GM20431 (cell line): Measurements from ENCODE around the gene ATL3.

Experiments used
- in situ Hi-C: fragments of 300-500 bp; cut with MseI, MboI; formaldehyde crosslinking; loops from one replicate; pipeline ENCODE4 v1.15.0; 2020; ENCODE audit warnings: low sequenced_read_pairs; ENCODE audit not compliant: unreplicated experiment

Gene ATL3

GRCh38 chr11:63682066-63683021, 11.2 kb upstream of the ATL3 start:
- in situ Hi-C loops = no loop called here

DNA sequence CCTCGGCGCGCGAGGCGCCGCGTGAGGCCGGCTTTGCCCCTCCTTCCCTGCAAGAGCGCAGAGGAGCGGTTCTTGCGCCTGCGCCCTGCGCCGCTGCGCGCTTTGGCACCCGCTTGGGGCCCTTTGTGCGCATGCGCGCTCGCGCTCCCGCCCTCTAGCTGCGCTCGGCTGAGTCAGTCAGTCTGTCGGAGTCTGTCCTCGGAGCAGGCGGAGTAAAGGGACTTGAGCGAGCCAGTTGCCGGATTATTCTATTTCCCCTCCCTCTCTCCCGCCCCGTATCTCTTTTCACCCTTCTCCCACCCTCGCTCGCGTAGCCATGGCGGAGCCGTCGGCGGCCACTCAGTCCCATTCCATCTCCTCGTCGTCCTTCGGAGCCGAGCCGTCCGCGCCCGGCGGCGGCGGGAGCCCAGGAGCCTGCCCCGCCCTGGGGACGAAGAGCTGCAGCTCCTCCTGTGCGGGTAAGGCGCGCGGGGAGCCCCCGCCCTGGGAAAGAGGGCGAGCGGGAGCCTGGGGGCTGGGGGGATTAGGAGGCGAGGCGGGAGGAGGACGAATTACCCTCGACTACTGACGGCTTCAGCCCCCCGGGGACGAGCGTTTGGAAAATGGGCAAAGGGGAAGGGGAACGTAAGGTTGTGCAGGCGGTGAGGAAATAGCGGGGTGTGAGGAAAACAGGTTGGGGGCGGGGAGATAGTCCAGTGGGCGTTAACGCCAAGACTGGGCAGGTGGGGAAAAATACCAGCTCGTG, 10.3 kb upstream of the ATL3 start, which contains the start of gene RTN3:
Gene RTN3 (plus strand): TSS at position 180 of the 745 bp plus-strand sequence. CDS start 137 bp downstream, at position 317.
- in situ Hi-C loops = no loop called here

DNA sequence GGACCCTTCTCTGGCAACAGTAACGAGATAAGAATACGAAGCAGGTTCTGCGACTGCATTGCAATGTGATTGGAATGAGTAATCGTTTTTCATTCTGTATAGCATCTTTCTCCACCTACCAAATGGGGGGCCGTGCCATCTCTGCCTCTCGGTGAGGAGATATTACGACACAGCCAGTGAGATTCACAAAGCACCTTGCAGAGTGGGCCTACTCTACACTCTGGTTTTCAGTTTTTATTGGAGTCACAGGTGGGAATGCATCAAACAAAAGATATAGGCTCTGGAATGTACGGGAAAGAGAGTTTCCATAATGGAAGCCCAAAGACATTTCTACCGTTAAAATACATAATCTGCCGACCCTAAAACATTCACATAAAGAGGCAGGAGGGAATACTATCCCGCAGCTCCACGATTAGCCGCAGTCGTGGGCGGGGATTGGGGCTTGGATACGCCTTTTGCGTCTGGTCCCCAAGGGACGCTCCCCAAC, 9.7 kb upstream of the ATL3 start:
- in situ Hi-C loops = no loop called here

DNA sequence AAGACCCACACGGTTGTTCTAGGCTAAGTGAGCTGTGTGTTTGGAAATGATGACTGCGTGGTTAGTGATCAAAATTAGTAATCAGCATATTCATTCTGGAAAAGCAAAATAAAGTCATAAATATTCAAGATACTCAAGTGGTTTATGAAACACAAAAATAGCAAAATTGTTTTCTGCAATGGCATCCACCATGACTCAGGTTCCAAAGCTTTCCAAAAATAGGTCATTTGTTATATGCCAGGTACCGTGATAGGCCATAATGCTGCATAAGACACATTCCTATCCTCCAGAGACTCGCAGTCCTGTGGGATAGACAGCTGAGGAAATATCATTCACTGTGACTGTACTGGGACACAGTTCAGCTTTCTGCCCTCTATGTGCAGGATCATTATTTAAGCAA, 2.4 kb upstream of the ATL3 start:
- in situ Hi-C loops = no loop called here

- in situ Hi-C loops = no loop called here
Measured at GRCh38 chr11:63672936-63673539, 1.9 kb upstream of the ATL3 start.

DNA sequence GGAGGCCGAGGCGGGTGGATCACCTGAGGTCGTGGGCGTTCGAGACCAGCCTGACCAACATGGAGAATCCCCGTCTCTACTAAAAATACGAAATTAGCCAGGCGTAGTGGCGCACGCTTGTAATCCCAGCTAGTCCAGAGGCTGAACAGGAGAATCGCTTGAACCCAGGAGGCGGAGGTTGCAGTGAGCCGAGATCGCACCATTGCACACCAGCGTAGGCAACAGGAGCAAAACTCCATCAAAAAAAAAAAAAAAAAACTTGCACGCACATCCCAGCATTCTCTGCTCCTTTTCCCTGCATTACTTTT, 934 bp upstream of the ATL3 start:
- in situ Hi-C loops = no loop called here

- in situ Hi-C loops = no loop called here
Measured at GRCh38 chr11:63670433-63671321, 499 bp downstream of the ATL3 start.

DNA sequence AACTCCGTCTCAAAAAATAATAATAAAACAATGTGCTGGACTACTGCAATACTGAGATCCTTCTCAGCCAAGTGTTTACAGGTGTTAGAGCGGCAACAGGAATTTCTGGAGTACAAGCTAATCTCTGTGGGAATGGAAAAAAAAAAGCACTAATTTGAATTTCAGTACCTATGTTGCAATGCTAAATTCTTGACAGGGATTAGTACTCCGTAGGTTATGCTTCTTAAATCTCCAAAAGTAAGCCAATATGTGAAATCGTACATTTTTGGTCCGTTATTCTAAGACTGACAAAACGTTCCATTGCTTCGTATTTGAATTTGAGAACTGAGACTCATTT, 1.1 kb downstream of the ATL3 start:
- in situ Hi-C loops = no loop called here

DNA sequence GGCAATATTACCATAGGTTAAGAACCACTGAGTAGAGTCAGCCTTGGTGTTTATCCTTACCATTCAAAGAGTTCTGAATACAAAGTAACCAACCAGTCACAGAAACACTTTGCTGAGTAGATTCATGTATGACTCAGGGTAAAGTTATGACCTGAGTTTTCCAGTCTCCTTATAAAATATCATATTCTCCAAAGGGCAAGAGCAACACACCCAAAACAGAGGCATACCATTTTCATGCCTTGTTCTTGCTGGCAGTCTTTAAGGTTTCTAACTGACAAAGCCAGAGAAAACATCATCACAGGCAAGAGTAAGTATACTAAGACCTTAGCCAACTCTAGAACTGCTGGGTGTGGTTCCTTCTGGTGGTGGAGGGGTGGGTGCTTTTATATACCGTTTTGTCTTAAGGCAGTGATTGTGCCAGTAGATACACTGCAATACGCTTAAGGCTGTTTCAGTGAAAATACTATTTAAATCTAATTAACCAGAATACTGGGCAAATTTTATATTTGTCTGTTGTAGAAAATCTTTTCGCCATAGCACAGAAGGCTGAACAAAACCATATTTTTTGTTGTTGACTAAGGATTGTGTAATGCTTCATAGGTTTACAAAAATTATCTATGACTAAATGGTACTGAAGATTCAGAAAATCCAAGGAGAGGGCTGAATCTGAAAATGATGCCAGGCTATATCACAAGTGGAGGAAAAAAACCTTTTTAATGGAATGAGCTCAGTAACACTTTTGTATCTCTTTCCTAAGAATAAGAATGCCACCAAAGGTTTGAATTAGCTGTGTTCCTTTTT, 3.0 kb downstream of the ATL3 start:
- in situ Hi-C loops = no loop called here

DNA sequence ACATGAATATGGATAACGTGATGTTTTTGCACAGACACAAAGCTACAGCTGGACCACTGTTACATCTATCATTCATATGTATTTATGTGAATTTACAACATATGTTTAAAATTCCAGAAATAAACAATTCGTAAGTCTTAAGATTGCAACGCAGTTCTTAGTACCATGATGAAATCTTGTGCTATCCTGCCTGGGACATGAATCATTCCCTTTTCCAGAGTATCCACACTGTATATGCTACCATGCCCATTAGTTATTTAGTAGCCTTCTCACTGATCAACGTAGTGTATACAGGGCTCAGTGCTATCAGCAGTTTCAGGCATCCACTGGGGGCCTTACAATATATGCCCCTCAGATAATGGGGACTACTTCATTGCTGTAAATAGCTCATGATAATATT, 4.3 kb downstream of the ATL3 start:
- in situ Hi-C loops = no loop called here

DNA sequence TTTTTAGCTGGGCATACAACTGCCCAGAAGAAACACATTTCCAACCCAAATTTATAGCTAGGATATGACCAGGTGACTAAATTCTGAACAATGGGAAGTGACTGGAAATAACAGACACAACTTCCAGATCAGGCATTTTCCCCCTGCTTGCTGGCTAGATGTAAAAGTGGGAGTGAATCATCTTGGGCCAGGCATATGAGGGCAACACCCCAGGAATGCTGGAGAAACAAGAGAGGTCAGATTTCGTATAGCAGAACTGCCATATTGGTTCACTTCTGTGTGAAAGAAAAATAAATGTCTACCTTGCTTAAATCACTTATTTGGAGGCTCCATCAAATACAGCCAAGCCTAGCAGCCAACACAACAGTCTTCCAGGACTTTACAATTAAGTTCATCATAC, 7.4 kb downstream of the ATL3 start:
- in situ Hi-C loops = no loop called here

GRCh38 chr11:63660972-63661371, 10.2 kb downstream of the ATL3 start:
- in situ Hi-C loops = no loop called here

DNA sequence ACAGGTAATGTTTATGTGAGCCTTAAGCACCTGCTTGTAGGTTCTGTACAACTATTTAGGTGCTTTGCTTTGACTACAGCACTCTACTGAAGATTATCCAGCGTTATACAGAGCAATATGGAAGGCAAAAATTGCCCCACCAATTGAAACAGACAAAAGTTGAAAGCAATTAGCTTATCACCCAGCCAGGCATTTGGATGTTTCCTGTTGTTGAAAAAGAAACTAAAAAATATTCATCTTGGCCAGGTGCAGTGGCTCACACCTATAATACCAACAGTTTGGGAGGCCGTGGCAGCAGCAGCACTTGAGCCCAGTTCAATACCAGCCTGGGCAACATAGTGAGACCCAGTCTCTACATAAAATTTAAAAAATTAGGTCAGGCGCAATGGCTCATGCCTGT, 18.5 kb downstream of the ATL3 start:
- in situ Hi-C loops = no loop called here

DNA sequence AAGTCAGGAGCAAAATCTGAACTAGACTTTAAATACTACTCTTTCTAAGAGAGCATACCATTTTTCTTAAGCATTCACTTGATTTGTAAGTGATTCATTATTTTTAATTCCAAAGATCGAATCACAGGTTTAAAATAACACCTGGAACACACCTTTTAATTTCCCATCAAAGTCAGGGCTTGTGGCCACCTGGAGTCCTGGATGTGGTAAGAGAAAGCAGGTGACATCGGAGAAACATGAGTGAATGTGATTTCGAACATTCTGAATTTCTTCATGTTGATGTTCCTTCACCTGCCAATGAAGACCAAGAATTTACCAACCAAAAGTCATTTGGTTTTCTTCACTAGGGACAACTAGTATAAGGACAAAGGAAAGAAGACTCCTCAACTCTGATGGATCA, 28.0 kb downstream of the ATL3 start:
- in situ Hi-C loops = no loop called here

GRCh38 chr11:63641727-63642126, 29.4 kb downstream of the ATL3 start:
- in situ Hi-C loops = no loop called here

GRCh38 chr11:63639199-63639832, 31.9 kb downstream of the ATL3 start:
- in situ Hi-C loops = loop anchor here (10.0 kb wide), 1 partner anchor 165 kb away; no protein-coding TSS in a partner anchor

GRCh38 chr11:63638436-63638835, 32.7 kb downstream of the ATL3 start:
- in situ Hi-C loops = loop anchor here (10.0 kb wide), 1 partner anchor 164 kb away; no protein-coding TSS in a partner anchor

DNA sequence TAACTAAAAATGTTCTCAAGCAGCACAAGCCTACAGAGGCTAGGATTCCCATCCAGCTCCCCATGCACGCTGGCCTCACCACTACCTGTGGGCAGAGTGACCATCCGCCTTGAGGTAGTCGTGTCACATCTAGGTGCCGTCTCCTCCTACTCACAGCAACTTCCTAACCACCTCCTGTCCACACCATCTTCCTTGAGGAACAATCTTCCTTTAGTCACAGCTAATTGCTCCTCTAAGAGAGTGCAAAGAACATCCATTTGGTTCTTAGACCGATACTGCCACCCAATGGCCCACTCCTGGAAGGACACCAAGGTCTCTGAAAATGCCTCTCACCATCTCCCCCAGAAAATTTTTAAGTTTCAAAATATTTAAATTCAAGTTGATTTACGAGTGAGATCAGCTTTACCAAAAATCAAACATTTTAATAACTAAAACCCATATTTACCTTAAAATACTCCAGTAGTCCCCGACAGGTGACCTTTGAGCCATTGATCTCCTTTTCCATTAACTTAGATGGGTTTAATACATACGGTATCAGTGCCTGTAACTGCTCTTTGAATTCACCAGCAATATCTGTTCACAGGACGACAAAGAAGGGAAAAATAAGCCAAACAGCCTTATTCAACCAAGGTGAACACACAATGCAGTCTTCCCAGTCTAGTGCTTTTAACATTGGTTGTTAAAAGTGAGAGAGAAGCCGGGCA, 35.3 kb downstream of the ATL3 start:
- in situ Hi-C loops = loop anchor here (10.0 kb wide), 1 partner anchor 161 kb away; no protein-coding TSS in a partner anchor
